Non-pigmented ciliary epithelial cell (primary cell): Measurements from ENCODE around the gene PDE4A.
"Not testable (repeated sequence)": the region's sequence is repeated elsewhere in the genome, so short reads cannot be mapped to it uniquely, and the experiment has no call there.

Experiments used
- DNase-seq: peaks from one replicate; pipeline ENCODE4 v3.0.0-alpha.2; 2010; ENCODE audit warnings: low read depth

Gene PDE4A

GRCh38 chr19:10403137-10404021, 17.0 kb upstream of the PDE4A start, which contains the start of gene CDC37:
Gene CDC37, minus strand, starts transcription at chr19:10403542. Its CDS starts 63 bp downstream, at chr19:10403479.
- DNase-seq, result peak; percentile 81

GRCh38 chr19:10404888-10405820, 15.2 kb upstream of the PDE4A start:
- DNase-seq, result no peak

GRCh38 chr19:10406191-10406590, 14.1 kb upstream of the PDE4A start:
- no peak for DNase-seq

- DNase-seq, result no peak
Observed at GRCh38 chr19:10407096-10407495, 13.2 kb upstream of the PDE4A start.

GRCh38 chr19:10408511-10409283, 11.6 kb upstream of the PDE4A start:
- DNase-seq, result no peak

- DNase-seq, result not testable (repeated sequence)
Observed at GRCh38 chr19:10411224-10411623, 9.1 kb upstream of the PDE4A start.

GRCh38 chr19:10412257-10412977, 7.9 kb upstream of the PDE4A start:
- no peak for DNase-seq

- no peak for DNase-seq
Observed at GRCh38 chr19:10416083-10416379, 4.3 kb upstream of the PDE4A start.

- no peak for DNase-seq
Observed at GRCh38 chr19:10416380-10417257, 3.7 kb upstream of the PDE4A start.

GRCh38 chr19:10417541-10418234, 2.6 kb upstream of the PDE4A start:
- no peak for DNase-seq

- no peak for DNase-seq
Observed at GRCh38 chr19:10418235-10418484, 2.2 kb upstream of the PDE4A start.

GRCh38 chr19:10418485-10419199, 1.7 kb upstream of the PDE4A start:
- no peak for DNase-seq

- DNase-seq, result no peak
Observed at GRCh38 chr19:10419200-10419645, 1.1 kb upstream of the PDE4A start.

GRCh38 chr19:10419646-10420443, 493 bp upstream of the PDE4A start:
- no peak for DNase-seq

- DNase-seq, result no peak
Observed at GRCh38 chr19:10421240-10422045, 1.1 kb downstream of the PDE4A start.

- DNase-seq, result no peak
Observed at GRCh38 chr19:10422046-10422461, 1.7 kb downstream of the PDE4A start.

GRCh38 chr19:10422846-10423245, 2.5 kb downstream of the PDE4A start:
- DNase-seq, result no peak
